OCI-LY7 (cell line): Measurements from ENCODE around the gene CCDC148.

Experiments used
- CTCF ChIP-seq: fragments of 200-600 bp; sonication (generic); conservative IDR thresholded peaks from 2 replicates; pipeline ENCODE4 v1.5.1; 2014; ENCODE audit warnings: mild to moderate bottlenecking, antibody characterized with exemption, low read length, moderate library complexity, mixed read lengths
- EZH2phosphoT487 ChIP-seq: fragments of 200-600 bp; sonication (generic); IDR thresholded peaks from 2 replicates; pipeline ENCODE4 v1.6.1; 2018; ENCODE audit warnings: low read depth, borderline replicate concordance, mild to moderate bottlenecking, mixed run types, antibody characterized with exemption, low read length, moderate library complexity, mixed read lengths

DNA sequence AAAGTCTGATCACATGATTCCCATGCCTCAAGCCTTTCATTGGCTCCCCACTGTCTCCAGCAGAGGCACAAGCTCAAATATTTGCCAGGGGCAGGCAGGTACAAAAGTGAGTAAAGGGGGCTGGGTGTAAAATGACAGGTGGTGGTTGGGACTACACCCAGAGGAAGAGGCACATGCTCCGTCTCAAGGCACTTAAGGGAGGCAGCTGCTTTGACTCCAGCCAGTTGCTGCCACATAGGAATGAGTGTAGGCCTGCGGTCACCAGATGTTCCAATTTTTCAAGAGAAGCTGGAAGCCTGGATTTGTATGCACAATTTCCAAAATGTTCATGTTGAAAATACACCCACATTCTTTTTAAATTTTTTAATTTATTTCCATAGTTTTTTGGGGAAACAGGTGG lies 190.4 kb downstream of the CCDC148 start:
- TF ChIP-seq CTCF (no peak), EZH2phosphoT487 (no peak)
